ENCODE results near the gene SMAD3. TPM values are rescaled to one million over a fixed set of nuclear protein-coding genes. Genes with fewer than 3 reads are reported as not detected.

SMAD3 gene
- polyA plus RNA-seq, 2 donors: 24.8 to 51.5 TPM

DNA sequence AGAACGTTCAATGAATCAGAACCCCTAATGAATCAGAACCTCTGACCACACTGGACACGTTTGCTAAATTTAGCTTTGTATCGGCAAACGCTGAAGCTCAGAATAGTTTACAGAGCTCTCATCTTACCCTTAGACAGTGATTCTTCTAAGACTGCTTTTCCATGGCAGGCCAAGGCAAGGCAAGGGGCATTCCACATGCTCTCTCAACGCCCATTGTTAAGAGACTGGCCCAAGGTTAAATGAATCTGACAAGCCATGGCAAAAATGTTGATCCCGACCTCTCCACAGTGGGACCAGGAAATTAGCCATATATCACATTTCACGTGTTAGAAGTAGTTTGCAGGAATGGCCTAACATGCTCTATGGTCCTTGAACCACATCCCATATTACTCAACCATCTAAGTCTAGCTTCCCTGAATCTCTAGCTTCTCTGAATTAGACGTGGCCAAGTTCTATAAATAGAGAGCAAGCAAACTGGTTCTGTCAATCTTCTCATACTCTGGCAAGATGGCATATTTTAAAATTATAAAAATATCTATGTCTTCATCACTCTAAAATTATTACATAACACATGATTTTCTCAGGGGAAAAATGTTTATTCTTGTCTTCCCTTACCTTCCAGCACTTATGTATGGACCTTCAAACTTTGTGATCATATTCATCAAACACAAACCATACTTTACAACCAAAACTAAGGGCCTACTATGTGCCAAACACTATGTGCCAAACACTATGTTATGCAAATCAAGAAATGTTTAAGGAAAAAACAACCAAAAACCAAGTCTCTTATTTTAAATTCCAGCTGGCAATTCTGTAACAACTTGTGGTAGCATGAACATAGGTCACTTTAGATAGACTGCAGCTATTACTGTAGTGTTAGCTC lies 134.7 kb downstream of the SMAD3 start:
- Histone ChIP-seq H3K4me3 (ENCODE audit: low read depth in 1 of 2, low read length in 2 of 2) (no peak overlapping the region), H3K27ac (ENCODE audit: low read depth in 2 of 2, low read length in 1 of 2) (no peak overlapping the region)
- 55 to 57% methylated on average over 8 of the region's 8 CpGs for WGBS, 2 donors

GRCh38 chr15:67201136-67201535 lies 135.7 kb downstream of the SMAD3 start:
- Histone ChIP-seq H3K27me3 (ENCODE audit: control insufficient read depth in 1 of 2, insufficient read depth in 2 of 2, low read length in 2 of 2) (no peaks in the 10 kb centered on the region), H3K9me3 (ENCODE audit: control insufficient read depth in 2 of 2, insufficient read depth in 1 of 2, low read depth in 1 of 2, low read length in 1 of 2) (no peaks in the 10 kb centered on the region), H3K4me3 (ENCODE audit: low read depth in 1 of 2, low read length in 2 of 2) (no peak overlapping the region), H3K4me1 (ENCODE audit: control insufficient read depth in 2 of 2, insufficient read depth in 2 of 2, low read length in 1 of 2) (peaks cover 0 to 5% of the 10 kb centered on the region in 2 donors), H3K36me3 (ENCODE audit: control insufficient read depth in 2 of 2, insufficient read depth in 2 of 2, low read length in 1 of 2) (peaks cover 2% of the 10 kb centered on the region in 2 donors), H3K27ac (ENCODE audit: low read depth in 2 of 2, low read length in 1 of 2) (no peak overlapping the region)

More for the DNA sequence above, 134.7 kb downstream of the SMAD3 start:
- no peaks in the 10 kb centered on the region for H3K27me3 ChIP-seq (ENCODE audit: control insufficient read depth in 1 of 2, insufficient read depth in 2 of 2, low read length in 2 of 2)
- H3K9me3 ChIP-seq (ENCODE audit: control insufficient read depth in 2 of 2, insufficient read depth in 1 of 2, low read depth in 1 of 2, low read length in 1 of 2): no peaks in the 10 kb centered on the region
- H3K4me1 ChIP-seq (ENCODE audit: control insufficient read depth in 2 of 2, insufficient read depth in 2 of 2, low read length in 1 of 2): peaks cover 0 to 5% of the 10 kb centered on the region in 2 donors
- peaks cover 0 to 2% of the 10 kb centered on the region in 2 donors for H3K36me3 ChIP-seq (ENCODE audit: control insufficient read depth in 2 of 2, insufficient read depth in 2 of 2, low read length in 1 of 2)

- WGBS, 2 donors: 81 to 89% methylated on average over 2 of the region's 2 CpGs
- H3K4me3 ChIP-seq (ENCODE audit: low read depth in 1 of 2, low read length in 2 of 2): no peak overlapping the region
Observed at GRCh38 chr15:67202091-67202490, 136.7 kb downstream of the SMAD3 start.

DNA sequence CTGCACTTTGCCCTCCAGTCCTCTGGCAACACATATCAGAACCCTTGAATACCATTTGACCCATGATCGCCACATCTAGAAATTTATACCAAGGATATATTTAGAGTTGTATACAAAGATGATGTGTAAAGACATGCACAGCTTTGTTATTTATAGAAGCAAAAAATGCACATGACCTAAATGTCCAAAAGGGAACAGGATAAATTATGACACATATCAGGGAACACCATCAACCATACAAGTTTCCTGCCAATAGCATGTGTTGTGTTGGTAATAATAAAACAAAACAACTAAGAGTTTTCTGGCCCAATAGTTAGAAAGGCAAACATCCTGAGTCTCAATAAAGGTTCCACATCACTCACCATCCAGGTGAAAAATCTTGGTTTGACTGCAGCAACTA lies 137.6 kb downstream of the SMAD3 start:
- peaks cover 2% of the 10 kb centered on the region in 2 donors for H3K36me3 ChIP-seq (ENCODE audit: control insufficient read depth in 2 of 2, insufficient read depth in 2 of 2, low read length in 1 of 2)
- H3K9me3 ChIP-seq (ENCODE audit: control insufficient read depth in 2 of 2, insufficient read depth in 1 of 2, low read depth in 1 of 2, low read length in 1 of 2): no peaks in the 10 kb centered on the region
- no peaks in the 10 kb centered on the region for H3K27me3 ChIP-seq (ENCODE audit: control insufficient read depth in 1 of 2, insufficient read depth in 2 of 2, low read length in 2 of 2)

More at GRCh38 chr15:67202091-67202490, 136.7 kb downstream of the SMAD3 start:
- no peaks in the 10 kb centered on the region for H3K9me3 ChIP-seq (ENCODE audit: control insufficient read depth in 2 of 2, insufficient read depth in 1 of 2, low read depth in 1 of 2, low read length in 1 of 2)
- H3K36me3 ChIP-seq (ENCODE audit: control insufficient read depth in 2 of 2, insufficient read depth in 2 of 2, low read length in 1 of 2): peaks cover 2% of the 10 kb centered on the region in 2 donors
- H3K27ac ChIP-seq (ENCODE audit: low read depth in 2 of 2, low read length in 1 of 2): no peak overlapping the region
- peaks cover 0 to 2% of the 10 kb centered on the region in 2 donors for H3K4me1 ChIP-seq (ENCODE audit: control insufficient read depth in 2 of 2, insufficient read depth in 2 of 2, low read length in 1 of 2)
- no peaks in the 10 kb centered on the region for H3K27me3 ChIP-seq (ENCODE audit: control insufficient read depth in 1 of 2, insufficient read depth in 2 of 2, low read length in 2 of 2)

DNA sequence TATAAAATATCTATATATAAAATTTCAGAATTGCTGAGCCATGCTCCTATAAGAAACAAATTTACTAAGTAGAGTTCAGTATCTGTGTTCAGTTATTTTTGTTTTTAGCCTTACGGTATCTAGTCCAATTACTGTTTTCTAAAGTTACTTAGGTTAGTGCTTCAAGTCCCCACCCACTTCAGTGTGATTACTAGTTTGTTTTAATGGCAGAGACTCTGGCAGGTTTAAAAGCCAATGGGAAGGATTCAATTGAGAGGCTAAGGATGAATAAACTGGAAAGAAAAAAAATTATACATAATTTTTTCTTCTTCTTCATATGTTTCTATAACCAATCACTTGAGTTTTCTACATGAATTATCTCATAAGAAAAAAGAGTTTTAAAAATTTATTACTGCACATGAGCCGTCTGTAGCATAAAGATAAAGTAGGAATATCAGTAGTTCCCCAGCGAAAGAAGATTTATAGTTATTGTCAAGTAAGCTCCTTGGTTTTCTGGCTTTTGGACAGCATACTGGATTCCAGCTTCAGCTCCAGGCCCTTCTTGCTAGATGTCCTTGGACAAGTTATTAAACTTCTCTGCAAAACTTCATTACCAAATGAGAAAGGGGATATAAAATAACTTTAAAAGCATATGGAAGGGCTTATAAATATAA lies 142.3 kb downstream of the SMAD3 start:
- peaks cover 2% of the 10 kb centered on the region in 2 donors for H3K36me3 ChIP-seq (ENCODE audit: control insufficient read depth in 2 of 2, insufficient read depth in 2 of 2, low read length in 1 of 2)
- H3K4me3 ChIP-seq (ENCODE audit: low read depth in 1 of 2, low read length in 2 of 2): no peak overlapping the region
- no peaks in the 10 kb centered on the region for H3K9me3 ChIP-seq (ENCODE audit: control insufficient read depth in 2 of 2, insufficient read depth in 1 of 2, low read depth in 1 of 2, low read length in 1 of 2)
- H3K4me1 ChIP-seq (ENCODE audit: control insufficient read depth in 2 of 2, insufficient read depth in 2 of 2, low read length in 1 of 2): no peaks in the 10 kb centered on the region
- no peaks in the 10 kb centered on the region for H3K27me3 ChIP-seq (ENCODE audit: control insufficient read depth in 1 of 2, insufficient read depth in 2 of 2, low read length in 2 of 2)
- WGBS, 2 donors: 94 to 97% methylated on average over 3 of the region's 3 CpGs
- no peak overlapping the region for H3K27ac ChIP-seq (ENCODE audit: low read depth in 2 of 2, low read length in 1 of 2)

More for the DNA sequence above, 137.6 kb downstream of the SMAD3 start:
- H3K4me1 ChIP-seq (ENCODE audit: control insufficient read depth in 2 of 2, insufficient read depth in 2 of 2, low read length in 1 of 2): no peaks in the 10 kb centered on the region
- no peak overlapping the region for H3K27ac ChIP-seq (ENCODE audit: low read depth in 2 of 2, low read length in 1 of 2)
- WGBS, 2 donors: 84 to 97% methylated on average over 1 of the region's 1 CpG
- no peak overlapping the region for H3K4me3 ChIP-seq (ENCODE audit: low read depth in 1 of 2, low read length in 2 of 2)

GRCh38 chr15:67208396-67208795 lies 143.0 kb downstream of the SMAD3 start:
- WGBS, 2 donors: 68 to 81% methylated on average over 2 of the region's 2 CpGs
- no peaks in the 10 kb centered on the region for H3K4me1 ChIP-seq (ENCODE audit: control insufficient read depth in 2 of 2, insufficient read depth in 2 of 2, low read length in 1 of 2)
- no peaks in the 10 kb centered on the region for H3K9me3 ChIP-seq (ENCODE audit: control insufficient read depth in 2 of 2, insufficient read depth in 1 of 2, low read depth in 1 of 2, low read length in 1 of 2)
- H3K4me3 ChIP-seq (ENCODE audit: low read depth in 1 of 2, low read length in 2 of 2): no peak overlapping the region
- H3K27me3 ChIP-seq (ENCODE audit: control insufficient read depth in 1 of 2, insufficient read depth in 2 of 2, low read length in 2 of 2): no peaks in the 10 kb centered on the region
- no peak overlapping the region for H3K27ac ChIP-seq (ENCODE audit: low read depth in 2 of 2, low read length in 1 of 2)
- peaks cover 2% of the 10 kb centered on the region in 2 donors for H3K36me3 ChIP-seq (ENCODE audit: control insufficient read depth in 2 of 2, insufficient read depth in 2 of 2, low read length in 1 of 2)

DNA sequence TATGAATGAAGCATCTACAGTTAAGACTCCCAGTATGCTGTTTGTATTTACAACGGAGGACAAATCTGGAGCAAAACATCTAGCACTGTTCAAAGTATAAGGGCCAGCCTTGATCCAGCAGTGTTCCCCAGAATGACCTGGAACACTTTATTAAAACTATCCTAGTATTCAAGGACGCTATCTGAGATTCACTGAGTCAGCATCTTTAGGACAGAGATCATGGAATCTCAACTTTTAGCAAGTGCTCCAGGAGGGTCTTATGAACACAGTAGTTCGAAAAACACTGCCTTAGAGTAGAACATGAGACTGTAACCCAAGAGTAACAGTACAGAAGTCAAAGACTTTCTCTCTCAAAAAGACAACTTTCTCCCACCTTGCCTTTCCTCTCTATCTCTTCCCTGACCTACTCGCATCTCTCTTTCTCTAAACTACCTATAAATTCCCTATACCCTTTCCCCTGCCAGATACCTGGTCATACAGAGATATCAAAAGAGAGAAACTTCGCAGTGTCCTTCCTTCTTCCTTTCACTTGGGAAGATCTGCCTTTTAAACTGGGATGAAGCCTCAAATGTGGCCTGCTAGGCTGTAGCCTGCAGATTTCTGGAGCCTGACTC lies 145.3 kb downstream of the SMAD3 start:
- WGBS, 2 donors: 95 to 96% methylated on average over 5 of the region's 5 CpGs
- Histone ChIP-seq H3K27ac (ENCODE audit: low read depth in 2 of 2, low read length in 1 of 2) (no peak overlapping the region), H3K4me3 (ENCODE audit: low read depth in 1 of 2, low read length in 2 of 2) (no peak overlapping the region), H3K4me1 (ENCODE audit: control insufficient read depth in 2 of 2, insufficient read depth in 2 of 2, low read length in 1 of 2) (no peaks in the 10 kb centered on the region), H3K36me3 (ENCODE audit: control insufficient read depth in 2 of 2, insufficient read depth in 2 of 2, low read length in 1 of 2) (no peaks in the 10 kb centered on the region), H3K27me3 (ENCODE audit: control insufficient read depth in 1 of 2, insufficient read depth in 2 of 2, low read length in 2 of 2) (no peaks in the 10 kb centered on the region), H3K9me3 (ENCODE audit: control insufficient read depth in 2 of 2, insufficient read depth in 1 of 2, low read depth in 1 of 2, low read length in 1 of 2) (no peaks in the 10 kb centered on the region)

DNA sequence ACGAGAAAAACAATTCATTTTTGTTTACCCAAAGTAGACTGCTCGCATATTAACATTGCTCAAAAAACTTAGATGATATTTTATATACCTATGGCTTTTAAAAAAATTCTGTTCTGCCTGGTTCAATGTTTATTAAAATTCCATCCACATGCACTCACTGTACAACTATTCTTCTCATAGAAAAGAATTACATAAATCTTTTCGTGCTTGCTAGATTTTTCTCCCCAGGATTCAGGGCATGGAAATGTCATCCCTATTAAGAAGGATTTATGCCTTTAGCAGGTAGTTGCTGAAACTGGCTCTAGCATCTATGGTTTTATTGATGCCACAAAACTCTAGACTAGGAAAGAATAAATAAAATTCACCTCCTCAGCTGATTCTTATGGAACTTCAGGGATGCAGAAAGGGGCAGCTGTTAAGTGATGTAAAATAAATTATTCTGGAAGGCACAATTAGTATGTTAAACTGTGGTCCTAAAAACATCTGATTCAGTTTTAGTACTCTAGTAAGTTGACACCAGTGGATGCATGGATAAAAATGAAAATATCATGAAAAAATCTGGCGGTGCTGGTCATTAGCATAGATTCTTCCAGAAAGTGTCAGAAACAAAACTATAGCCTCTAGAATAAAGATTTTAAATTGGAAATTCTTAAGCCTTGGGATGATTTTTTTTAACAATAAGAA lies 147.4 kb downstream of the SMAD3 start:
- no peak overlapping the region for H3K4me3 ChIP-seq (ENCODE audit: low read depth in 1 of 2, low read length in 2 of 2)
- no peaks in the 10 kb centered on the region for H3K9me3 ChIP-seq (ENCODE audit: control insufficient read depth in 2 of 2, insufficient read depth in 1 of 2, low read depth in 1 of 2, low read length in 1 of 2)
- WGBS, 2 donors: 89 to 92% methylated on average over 4 of the region's 4 CpGs
- no peaks in the 10 kb centered on the region for H3K4me1 ChIP-seq (ENCODE audit: control insufficient read depth in 2 of 2, insufficient read depth in 2 of 2, low read length in 1 of 2)
- no peaks in the 10 kb centered on the region for H3K36me3 ChIP-seq (ENCODE audit: control insufficient read depth in 2 of 2, insufficient read depth in 2 of 2, low read length in 1 of 2)
- H3K27ac ChIP-seq (ENCODE audit: low read depth in 2 of 2, low read length in 1 of 2): no peak overlapping the region
- H3K27me3 ChIP-seq (ENCODE audit: control insufficient read depth in 1 of 2, insufficient read depth in 2 of 2, low read length in 2 of 2): no peaks in the 10 kb centered on the region

GRCh38 chr15:67215102-67215501 lies 149.7 kb downstream of the SMAD3 start:
- no peak overlapping the region for H3K4me3 ChIP-seq (ENCODE audit: low read depth in 1 of 2, low read length in 2 of 2)
- H3K36me3 ChIP-seq (ENCODE audit: control insufficient read depth in 2 of 2, insufficient read depth in 2 of 2, low read length in 1 of 2): no peaks in the 10 kb centered on the region
- WGBS, 2 donors: 86 to 92% methylated on average over 6 of the region's 6 CpGs
- H3K9me3 ChIP-seq (ENCODE audit: control insufficient read depth in 2 of 2, insufficient read depth in 1 of 2, low read depth in 1 of 2, low read length in 1 of 2): no peaks in the 10 kb centered on the region
- H3K4me1 ChIP-seq (ENCODE audit: control insufficient read depth in 2 of 2, insufficient read depth in 2 of 2, low read length in 1 of 2): no peaks in the 10 kb centered on the region
- no peak overlapping the region for H3K27ac ChIP-seq (ENCODE audit: low read depth in 2 of 2, low read length in 1 of 2)
- H3K27me3 ChIP-seq (ENCODE audit: control insufficient read depth in 1 of 2, insufficient read depth in 2 of 2, low read length in 2 of 2): no peaks in the 10 kb centered on the region
